Stomach (tissue), 9 donors: ENCODE data around the gene UBXN11. TPM values are rescaled to one million over a fixed set of nuclear protein-coding genes. Genes with fewer than 3 reads are reported as not detected.

Source experiments
- DNase-seq, 2 donors: peaks; one replicate each; pipeline versions ENCODE4 v3.0.0 to v3.0.0-alpha.2; 2013 to 2019
- H3K27ac ChIP-seq, 5 donors: fragments of 200-600 bp in 4 of 5; sonication (generic) in 4 of 5; one replicate each; pipeline ENCODE4 v1.5.1; 2013 to 2019; ENCODE audit warnings: mild to moderate bottlenecking in 1 of 5, moderate library complexity in 1 of 5
- H3K27me3 ChIP-seq, 3 donors: fragments of 200-600 bp; sonication (generic); one replicate each; pipeline ENCODE4 v1.5.1; 2017 to 2019; ENCODE audit warnings: mixed run types in 1 of 3
- H3K36me3 ChIP-seq, 4 donors: fragments of 200-600 bp; sonication (generic); 1 replicate in 3 of 4; 2 replicates in 1 of 4; pipeline ENCODE4 v1.5.1; 2016 to 2019
- H3K4me1 ChIP-seq, 4 donors: fragments of 200-600 bp; sonication (generic); one replicate each; pipeline ENCODE4 v1.5.1; 2016 to 2019
- H3K4me3 ChIP-seq, 4 donors: fragments of 200-600 bp; sonication (generic) in 3 of 4; one replicate each; pipeline ENCODE4 v1.5.1; 2016 to 2019; ENCODE audit warnings: mild to moderate bottlenecking in 1 of 4
- H3K9me3 ChIP-seq, 4 donors: fragments of 200-600 bp; sonication (generic); one replicate each; pipeline ENCODE4 v1.5.1; 2016 to 2019
- CTCF ChIP-seq, 7 experiments: fragments of 450-650 bp in 4 of 7; fragments of 200-600 bp in 3 of 7; sonication (generic) in 3 of 7; IDR thresholded peaks; one replicate each; pipeline ENCODE4 v1.5.1; 2016 to 2019; ENCODE audit warnings: antibody characterized with exemption in 7 of 7, control low read depth in 2 of 7, mild to moderate bottlenecking in 1 of 7
- EP300 ChIP-seq: sonication (generic); formaldehyde crosslinking; IDR thresholded peaks from one replicate; pipeline ENCODE4 v1.6.1; 2017; ENCODE audit warnings: antibody characterized with exemption
- POLR2A ChIP-seq, 4 donors: fragments of 450-650 bp; IDR thresholded peaks; one replicate each; pipeline ENCODE4 v1.6.1; 2016; ENCODE audit warnings: antibody characterized with exemption in 4 of 4, control low read depth in 2 of 4, mild to moderate bottlenecking in 1 of 4, moderate library complexity in 1 of 4
- POLR2AphosphoS5 ChIP-seq, 3 donors: sonication (generic); formaldehyde crosslinking; IDR thresholded peaks; one replicate each; pipeline ENCODE4 v1.6.1; 2016; ENCODE audit warnings: antibody characterized with exemption in 3 of 3
- WGBS, 5 donors: extraction: QIAGEN DNeasy Blood & Tissue Kit in 3 of 5; methylation state at CpG; one replicate each; pipeline versions ENCODE4 v1.1.5 to v1.1.7; 2013 to 2018; 5-methylcytosine and 5-hydroxymethylcytosine counted together
- intact Hi-C: fragments of 100-400 bp; cut with DNase I; formaldehyde crosslinking; loops from one replicate; pipeline ENCODE4 v1.15.1; 2023; ENCODE audit warnings: low total_unique reads
- polyA plus RNA-seq, 3 donors: library from polyadenylated mRNA; stranded (reverse); fragments of 200-250 nt; gene quantifications; one replicate each; pipeline ENCODE4 v1.2.3, GENCODE V29; 2013
- total RNA-seq, 5 donors: library from RNA; depleted of rRNA; stranded (reverse); fragments of >200 nt; gene quantifications; one replicate each; pipeline versions ENCODE4 v1.1.0 to v1.2.3, GENCODE V29; 2014 to 2016
- donor health status: healthy with polysubstance abuse.
- donor health status: Bipolar disorder and iron deficiency.
- donor health status: healthy.

Gene UBXN11
- total and polyA plus RNA-seq, 8 donors, result 7.3 to 26.3 (median 12.6) TPM

DNA sequence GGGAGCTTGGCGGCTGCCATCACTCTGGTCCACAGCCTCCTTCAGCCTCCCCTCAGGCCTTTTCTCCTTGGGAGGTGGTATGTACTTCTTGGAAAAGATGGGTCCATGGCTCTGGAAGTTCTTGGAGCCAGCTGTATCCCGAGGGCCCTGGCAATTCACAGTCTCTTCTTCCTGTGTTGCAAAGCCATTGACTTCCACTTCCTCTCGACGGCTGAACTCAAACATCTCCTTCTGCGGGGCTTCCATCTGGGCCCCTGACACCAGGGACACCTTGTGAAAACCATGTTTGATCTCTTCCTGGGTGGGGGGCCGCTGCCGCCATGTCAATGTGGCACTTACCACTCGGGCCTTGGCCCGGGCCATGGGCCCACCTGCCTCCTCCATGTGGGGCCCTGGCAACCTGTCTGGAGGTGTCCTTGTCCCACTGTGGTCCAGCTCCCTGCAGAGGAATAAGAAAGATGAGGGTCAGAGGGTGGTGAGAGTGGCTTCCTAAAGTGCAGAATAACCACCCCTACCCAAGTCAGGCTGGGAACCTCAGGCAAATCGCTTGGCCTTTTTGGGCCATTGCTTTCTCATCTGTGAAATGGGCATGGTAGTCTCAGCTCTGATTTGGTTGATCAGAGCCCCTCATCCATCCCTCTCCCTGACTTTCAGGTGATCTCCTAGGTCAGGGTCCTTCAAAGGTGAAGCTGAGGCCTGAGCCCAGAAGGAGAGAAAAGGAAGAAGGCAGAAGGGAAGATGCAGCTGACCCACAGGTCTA lies 40.0 kb upstream of the UBXN11 start:
- no peak for DNase-seq
- Histone ChIP-seq H3K36me3 (no peaks in the 10 kb centered on the region), H3K9me3 (no peaks in the 10 kb centered on the region), H3K27me3 (peaks cover 0 to 23% (median 0%) of the 10 kb centered on the region in 3 donors), H3K4me1 (no peaks in the 10 kb centered on the region), H3K4me3 (no peak overlapping the region), H3K27ac (no peak overlapping the region)
- TF ChIP-seq EP300 (no peak), POLR2AphosphoS5 (IDR thresholded peaks at IDR 0.05) (no peak), POLR2A (IDR thresholded peaks at IDR 0.05) (no peak), CTCF (IDR thresholded peaks at IDR 0.05) (no peak)
- 75 to 81% (median 78%) methylated on average over 8 to 10 of the region's 10 CpGs for WGBS, 5 donors
- intact Hi-C loops, result no loop called here

DNA sequence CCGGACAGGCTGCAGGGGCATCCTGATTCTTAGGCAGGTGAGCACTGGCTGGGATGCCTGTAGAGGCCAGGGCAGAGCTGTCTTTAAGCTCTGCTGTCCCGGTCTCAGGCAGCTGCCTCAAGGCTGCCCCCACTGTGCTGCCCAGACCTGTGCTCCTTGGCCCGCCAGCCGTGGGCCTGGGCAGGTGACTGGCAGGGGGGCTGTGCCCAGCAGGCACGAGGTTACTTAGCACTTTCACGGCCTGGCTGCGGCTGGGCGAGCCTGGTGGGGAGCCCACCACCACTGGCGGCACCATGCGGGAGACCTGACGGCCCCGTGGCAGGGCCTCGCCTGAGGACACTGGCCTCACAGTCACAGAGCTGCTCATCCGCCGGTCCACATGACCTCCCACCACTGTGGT lies 39.3 kb upstream of the UBXN11 start:
- 64 to 88% (median 85%) methylated on average over 2 to 15 of the region's 15 CpGs for WGBS, 5 donors

DNA sequence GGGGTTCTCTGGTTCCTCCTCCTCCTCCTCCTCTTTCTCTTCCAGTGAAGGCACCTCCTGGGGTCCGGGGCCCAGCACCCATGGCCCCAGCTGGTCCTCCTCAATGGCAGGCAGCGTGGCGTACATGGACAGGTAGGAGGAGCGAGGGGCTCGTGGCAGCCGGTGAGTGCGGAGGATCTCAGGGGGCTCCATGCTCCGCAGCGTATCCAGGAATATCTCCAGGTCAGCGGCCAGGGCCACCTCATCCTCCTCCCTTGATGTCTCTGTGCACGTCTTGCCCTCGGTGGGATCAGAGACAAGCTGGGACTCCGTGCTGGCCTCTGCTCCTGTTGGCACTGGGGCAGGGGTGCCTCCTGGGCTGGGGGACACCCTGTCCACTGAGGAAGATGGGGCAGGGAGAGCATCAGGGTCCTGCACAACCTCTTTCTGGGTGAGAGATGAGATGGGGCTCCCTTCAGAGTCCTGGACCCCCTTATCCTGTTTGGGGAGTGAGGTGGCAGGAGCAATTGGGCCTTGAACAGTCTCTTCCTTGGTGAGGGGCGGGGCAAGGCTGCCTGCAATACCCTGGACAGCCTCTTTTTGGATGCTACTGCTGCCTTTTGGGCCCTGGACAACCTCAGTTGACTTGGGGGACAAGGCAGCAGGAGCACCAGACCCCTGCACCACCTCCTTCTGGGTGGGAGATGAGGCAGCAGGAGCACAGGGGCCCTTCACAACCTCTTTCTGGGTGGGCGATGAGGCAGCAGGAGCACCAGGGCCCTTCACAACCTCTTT lies 37.9 kb upstream of the UBXN11 start:
- 90 to 95% (median 94%) methylated on average over 9 to 15 of the region's 15 CpGs for WGBS, 5 donors
- intact Hi-C loops, result no loop called here
- Histone ChIP-seq H3K36me3 (no peaks in the 10 kb centered on the region), H3K27ac (no peak overlapping the region), H3K27me3 (peaks cover 0 to 23% (median 0%) of the 10 kb centered on the region in 3 donors), H3K4me3 (no peak overlapping the region), H3K4me1 (no peaks in the 10 kb centered on the region), H3K9me3 (no peaks in the 10 kb centered on the region)
- no peak for DNase-seq
- TF ChIP-seq POLR2A (IDR thresholded peaks at IDR 0.05) (no peak), EP300 (no peak), POLR2AphosphoS5 (IDR thresholded peaks at IDR 0.05) (no peak), CTCF (IDR thresholded peaks at IDR 0.05) (no peak)

More for the DNA sequence above, 39.3 kb upstream of the UBXN11 start:
- Histone ChIP-seq H3K9me3 (no peaks in the 10 kb centered on the region), H3K36me3 (no peaks in the 10 kb centered on the region), H3K27me3 (peaks cover 0 to 23% (median 0%) of the 10 kb centered on the region in 3 donors), H3K4me1 (no peaks in the 10 kb centered on the region), H3K27ac (no peak overlapping the region), H3K4me3 (no peak overlapping the region)
- TF ChIP-seq POLR2A (IDR thresholded peaks at IDR 0.05) (no peak), POLR2AphosphoS5 (IDR thresholded peaks at IDR 0.05) (no peak), EP300 (no peak), CTCF (IDR thresholded peaks at IDR 0.05) (no peak)
- intact Hi-C loops, result no loop called here
- no peak for DNase-seq

DNA sequence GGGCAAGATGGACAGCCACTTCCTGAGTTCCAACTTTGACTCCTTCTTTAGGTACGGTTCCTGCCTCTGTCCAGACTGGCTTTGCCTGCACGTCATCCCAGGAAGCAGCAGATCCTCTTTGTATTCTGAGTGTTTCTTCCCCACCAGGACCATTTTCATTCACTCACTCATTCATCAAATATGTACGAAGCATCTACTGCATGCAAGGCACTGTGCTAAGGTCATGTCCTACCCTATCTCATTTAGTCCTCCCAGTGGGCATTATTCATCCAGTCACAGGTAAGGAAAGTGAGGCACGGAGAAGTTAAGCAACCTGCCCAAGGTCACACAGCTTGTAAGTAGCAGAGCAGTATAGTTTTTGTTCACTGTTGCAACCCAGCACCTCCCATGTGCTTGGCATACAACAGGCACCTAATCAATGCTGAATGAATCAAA lies 33.6 kb upstream of the UBXN11 start:
- no peaks in the 10 kb centered on the region for H3K9me3 ChIP-seq
- peaks cover 0 to 45% (median 8%) of the 10 kb centered on the region in 3 donors for H3K27me3 ChIP-seq
- TF ChIP-seq POLR2AphosphoS5 (IDR thresholded peaks at IDR 0.05) (no peak), CTCF (IDR thresholded peaks at IDR 0.05) (no peak), EP300 (no peak), POLR2A (IDR thresholded peaks at IDR 0.05) (no peak)
- 68 to 81% (median 70%) methylated on average over 4 of the region's 4 CpGs for WGBS, 5 donors
- no peaks in the 10 kb centered on the region for H3K36me3 ChIP-seq
- H3K4me1 ChIP-seq, result peaks cover 8 to 19% (median 17%) of the 10 kb centered on the region in 4 donors
- intact Hi-C loops, result no loop called here
- DNase-seq, result no peak
- no peak overlapping the region for H3K27ac ChIP-seq
- no peak overlapping the region for H3K4me3 ChIP-seq
